ENCODE data around the gene OR6C76.

Gene OR6C76

DNA sequence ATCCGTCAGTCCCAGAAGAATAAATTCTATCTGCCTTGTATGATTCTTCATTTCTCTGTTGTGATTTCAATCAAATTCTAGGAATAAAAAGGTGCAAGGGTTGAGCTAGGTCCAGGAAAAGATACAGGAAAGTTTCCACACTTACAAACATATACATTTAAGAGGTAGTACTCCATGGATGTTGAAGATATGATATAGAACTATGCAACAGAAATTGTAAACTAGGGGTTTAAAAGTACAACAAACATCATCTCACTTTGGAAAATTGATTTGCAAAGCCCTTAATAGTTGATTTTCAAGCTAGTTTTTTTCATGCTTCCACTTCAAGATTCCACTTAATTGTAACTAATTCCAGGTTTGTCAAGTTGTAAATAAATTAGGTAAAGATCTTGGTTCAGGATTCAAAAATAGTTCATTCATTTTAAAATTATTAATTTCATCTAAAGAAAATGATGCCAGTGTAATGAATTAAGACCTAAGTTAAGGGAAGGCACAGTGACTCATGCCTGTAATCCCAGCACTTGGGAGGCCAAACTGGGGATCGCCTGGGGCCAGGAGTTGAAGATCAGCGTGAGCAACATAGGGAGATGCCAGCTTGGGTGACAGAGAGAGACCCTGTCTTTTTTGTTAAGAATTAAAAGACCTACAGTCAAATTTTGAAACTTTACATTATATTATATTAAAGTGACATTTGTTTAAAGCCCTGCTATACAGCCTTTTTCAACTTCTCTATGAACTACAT is 44.2 kb downstream of the OR6C76 start, which contains the start of gene OR6C70:
OR6C70 (minus strand) TSS at position 51 of the 742 bp plus-strand sequence; CDS start at position 51, 0 bp downstream.
- DNase-seq: no peak

GRCh38 chr12:55472264-55472663 is 46.2 kb downstream of the OR6C76 start:
- DNase-seq: no peak
